Osteoblast (primary cell): ENCODE results near the gene TUSC2. TPM values are rescaled to one million over a fixed set of nuclear protein-coding genes. Genes with fewer than 3 reads are reported as not detected.
A peak's percentile ranks its signal among the peaks of the same experiment; 100 is the strongest.

Experiments used
- DNase-seq: peaks from one replicate; pipeline ENCODE4 v3.0.0; 2011; ENCODE audit warnings: low spot score, mixed read lengths; ENCODE audit not compliant: insufficient read length; ENCODE audit errors: missing footprints
- H2AFZ ChIP-seq: 2 replicates; pipeline ENCODE4 v1.6.0; 2011; ENCODE audit warnings: mild to moderate bottlenecking, low read length
- H3K27ac ChIP-seq: 2 replicates; pipeline ENCODE4 v1.5.1; 2011; ENCODE audit warnings: mild to moderate bottlenecking, low read depth, low read length, moderate library complexity
- H3K27me3 ChIP-seq: 2 replicates; pipeline ENCODE4 v1.6.0; 2012; ENCODE audit warnings: mild to moderate bottlenecking, control low read depth, inconsistent platforms, low read length, moderate library complexity; ENCODE audit not compliant: insufficient read depth
- H3K36me3 ChIP-seq: 2 replicates; pipeline ENCODE4 v1.5.1; 2011; ENCODE audit warnings: mild to moderate bottlenecking, low read length, control low read depth, moderate library complexity; ENCODE audit not compliant: insufficient read depth
- H3K4me1 ChIP-seq: 2 replicates; pipeline ENCODE4 v1.5.1; 2011; ENCODE audit warnings: mild to moderate bottlenecking, low read length, control low read depth, moderate library complexity; ENCODE audit not compliant: insufficient read depth
- H3K4me2 ChIP-seq: 2 replicates; pipeline ENCODE4 v1.6.0; 2011; ENCODE audit warnings: mild to moderate bottlenecking, low read length; ENCODE audit not compliant: insufficient read depth
- H3K4me3 ChIP-seq: fragments of 200-600 bp; sonication (generic); 3 replicates; pipeline ENCODE4 v1.5.1; 2012; ENCODE audit warnings: mild to moderate bottlenecking, low read length, inconsistent platforms; ENCODE audit not compliant: insufficient read depth
- H3K79me2 ChIP-seq: 2 replicates; pipeline ENCODE4 v1.6.0; 2012; ENCODE audit warnings: mild to moderate bottlenecking, low read length, control low read depth, inconsistent platforms; ENCODE audit not compliant: insufficient read depth
- H3K9me3 ChIP-seq: 2 replicates; pipeline ENCODE4 v1.5.1; 2011; ENCODE audit warnings: low read depth, low read length, control low read depth
- H4K20me1 ChIP-seq: 2 replicates; pipeline ENCODE4 v1.6.0; 2012; ENCODE audit warnings: mild to moderate bottlenecking, low read length, control low read depth; ENCODE audit not compliant: insufficient read depth
- total RNA-seq: library from RNA; depleted of rRNA; stranded (reverse); fragments of >200 nt; gene quantifications from 2 replicates; pipeline ENCODE4 v1.2.3, GENCODE V29; 2012
- TF ChIP-seq, protein P1 (sequence below): IDR thresholded peaks from 2 replicates; pipeline ENCODE4 v1.5.1; 2011; ENCODE audit warnings: mild to moderate bottlenecking, low read depth, low read length, moderate library complexity; ENCODE audit errors: extremely low read depth

TUSC2 gene
- total RNA-seq, 1 donor, result 16.6 TPM

DNA sequence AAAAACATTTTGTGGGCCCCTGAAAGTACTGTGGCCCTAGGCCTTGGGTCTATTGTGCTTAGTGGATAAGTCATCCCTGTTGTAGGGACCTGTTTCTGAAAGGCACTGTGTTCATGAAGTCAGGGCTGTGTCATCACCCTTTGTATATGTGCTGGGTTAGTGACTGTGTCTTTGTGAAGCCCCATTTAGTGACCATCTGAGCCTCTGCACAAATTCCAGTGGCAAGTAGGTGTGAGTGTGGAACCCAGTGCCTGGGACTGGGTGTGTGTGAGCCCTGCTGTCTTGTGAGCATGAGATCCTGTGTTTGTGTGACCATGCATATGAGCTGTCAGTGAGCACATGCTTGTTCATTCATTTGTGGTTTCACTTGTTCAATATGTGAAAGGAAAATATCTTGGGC lies 23.4 kb downstream of the TUSC2 start:
- no peaks in the 10 kb centered on the region for H3K27me3 ChIP-seq
- H4K20me1 ChIP-seq, result no peaks in the 10 kb centered on the region
- H3K4me3 ChIP-seq, result no peak overlapping the region
- H3K4me1 ChIP-seq, result peaks cover 11% of the 10 kb centered on the region
- no peak overlapping the region for H3K4me2 ChIP-seq
- no peak overlapping the region for H3K27ac ChIP-seq
- H2AFZ ChIP-seq, result no peak overlapping the region
- H3K9me3 ChIP-seq, result peaks cover 3% of the 10 kb centered on the region
- TF ChIP-seq, protein P1, sequence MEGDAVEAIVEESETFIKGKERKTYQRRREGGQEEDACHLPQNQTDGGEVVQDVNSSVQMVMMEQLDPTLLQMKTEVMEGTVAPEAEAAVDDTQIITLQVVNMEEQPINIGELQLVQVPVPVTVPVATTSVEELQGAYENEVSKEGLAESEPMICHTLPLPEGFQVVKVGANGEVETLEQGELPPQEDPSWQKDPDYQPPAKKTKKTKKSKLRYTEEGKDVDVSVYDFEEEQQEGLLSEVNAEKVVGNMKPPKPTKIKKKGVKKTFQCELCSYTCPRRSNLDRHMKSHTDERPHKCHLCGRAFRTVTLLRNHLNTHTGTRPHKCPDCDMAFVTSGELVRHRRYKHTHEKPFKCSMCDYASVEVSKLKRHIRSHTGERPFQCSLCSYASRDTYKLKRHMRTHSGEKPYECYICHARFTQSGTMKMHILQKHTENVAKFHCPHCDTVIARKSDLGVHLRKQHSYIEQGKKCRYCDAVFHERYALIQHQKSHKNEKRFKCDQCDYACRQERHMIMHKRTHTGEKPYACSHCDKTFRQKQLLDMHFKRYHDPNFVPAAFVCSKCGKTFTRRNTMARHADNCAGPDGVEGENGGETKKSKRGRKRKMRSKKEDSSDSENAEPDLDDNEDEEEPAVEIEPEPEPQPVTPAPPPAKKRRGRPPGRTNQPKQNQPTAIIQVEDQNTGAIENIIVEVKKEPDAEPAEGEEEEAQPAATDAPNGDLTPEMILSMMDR, result no peak
- H3K36me3 ChIP-seq, result no peaks in the 10 kb centered on the region
- DNase-seq, result peak; percentile 87
- no peaks in the 10 kb centered on the region for H3K79me2 ChIP-seq

DNA sequence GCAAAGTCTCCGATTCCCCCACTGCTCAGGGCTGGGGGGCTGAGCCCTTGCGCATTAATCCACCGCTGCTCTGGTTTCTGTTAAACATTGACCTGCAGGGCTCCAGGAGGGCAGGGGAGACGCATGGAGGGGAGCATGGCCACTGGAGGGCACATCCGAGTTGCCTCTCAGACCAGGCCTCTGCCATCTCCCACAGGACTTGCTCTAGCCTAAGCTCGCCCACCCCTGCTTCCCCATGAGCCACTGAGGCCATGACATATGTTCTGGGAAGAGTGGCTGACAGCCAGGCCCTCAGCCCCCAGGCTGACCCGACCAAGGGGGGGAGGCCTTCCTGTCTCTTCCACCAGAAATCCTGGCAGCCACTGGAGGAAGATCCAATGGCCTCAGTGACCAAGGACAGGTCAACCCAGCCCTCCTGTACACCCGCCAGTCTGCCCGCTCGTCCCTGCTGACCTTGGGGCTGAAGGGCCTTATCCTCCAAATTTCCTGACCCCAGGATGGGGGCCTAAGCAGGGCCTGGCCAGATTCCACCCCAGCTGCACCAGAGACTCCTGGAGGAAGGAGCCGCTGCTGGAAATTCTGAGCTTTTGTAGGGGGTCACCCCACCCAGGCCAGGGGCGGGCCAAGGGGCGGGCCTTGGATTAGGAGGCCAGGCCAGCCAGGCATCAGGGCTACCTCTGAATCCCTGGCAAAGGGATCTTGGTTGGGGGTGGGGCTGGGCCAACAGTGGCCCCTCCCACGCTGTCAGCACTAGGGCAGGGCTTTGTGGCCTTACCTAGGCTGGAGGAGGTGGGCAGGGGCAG lies 24.8 kb downstream of the TUSC2 start, which contains the start of gene HYAL1:
Gene HYAL1, minus strand, starts transcription at position 562 of the 803 bp plus-strand sequence. CDS start 618 bp downstream, outside the sequence.
- TF ChIP-seq, protein P1, result peak; percentile 13
- Histone ChIP-seq H3K79me2 (peaks cover 7% of the 10 kb centered on the region), H3K4me1 (peaks cover 18% of the 10 kb centered on the region), H3K27me3 (no peaks in the 10 kb centered on the region), H3K36me3 (no peaks in the 10 kb centered on the region), H3K4me2 (no peak within 1 kb of the TSS), H4K20me1 (no peaks in the 10 kb centered on the region), H3K4me3 (no peak within 1 kb of the TSS), H3K27ac (no peak within 1 kb of the TSS), H2AFZ (no peak within 1 kb of the TSS), H3K9me3 (no peaks in the 10 kb centered on the region)
- DNase-seq, result no peak

DNA sequence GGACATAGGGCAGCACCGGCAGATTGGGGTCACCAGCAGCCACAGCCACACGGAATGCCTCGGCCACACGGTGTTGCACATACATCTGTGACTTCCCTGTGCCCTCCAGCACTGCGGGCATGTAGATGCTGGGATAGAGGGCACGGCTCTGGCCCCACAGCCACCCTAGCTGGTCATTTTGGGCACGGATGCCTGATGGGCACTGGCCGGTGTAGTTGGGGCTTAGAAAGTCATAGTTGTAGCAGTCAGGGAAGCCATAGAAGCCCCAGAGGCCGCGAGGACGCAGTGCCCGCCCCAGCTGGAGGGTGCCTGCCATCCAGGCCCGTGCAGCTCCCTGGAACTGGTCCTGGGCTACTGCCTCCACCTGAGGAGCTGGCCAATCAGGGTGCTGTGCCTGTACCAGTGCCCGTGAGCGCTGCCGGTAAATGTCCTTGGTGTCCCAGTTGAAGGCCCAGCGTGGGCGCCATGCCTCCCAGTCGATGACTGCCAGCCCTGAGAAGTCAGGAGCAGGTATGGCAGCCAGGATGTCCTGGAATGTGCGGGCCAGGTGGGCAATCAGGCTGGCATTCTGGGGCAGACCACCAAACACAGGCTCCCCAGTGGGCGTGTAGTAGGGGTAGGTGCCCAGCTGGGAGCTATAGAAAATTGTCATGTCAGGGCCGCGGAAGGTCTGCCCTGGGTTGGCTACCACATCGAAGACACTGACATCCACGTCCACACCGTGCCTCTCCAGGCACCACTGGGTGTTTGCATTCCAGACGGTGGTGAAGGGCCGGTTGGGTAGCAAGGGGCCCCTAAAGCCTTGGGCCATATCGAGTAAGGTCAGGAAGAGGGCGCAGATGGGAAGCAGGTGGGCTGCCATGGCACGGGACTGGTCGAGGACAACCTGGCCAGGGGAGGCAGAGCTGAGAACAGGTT lies 25.7 kb downstream of the TUSC2 start:
- TF ChIP-seq, protein P1, result no peak
- Histone ChIP-seq H3K4me2 (no peak overlapping the region), H3K36me3 (no peaks in the 10 kb centered on the region), H3K27ac (no peak overlapping the region), H3K79me2 (peaks cover 12% of the 10 kb centered on the region), H3K4me1 (peaks cover 21% of the 10 kb centered on the region), H4K20me1 (no peaks in the 10 kb centered on the region), H3K4me3 (no peak overlapping the region), H2AFZ (no peak overlapping the region), H3K9me3 (no peaks in the 10 kb centered on the region), H3K27me3 (no peaks in the 10 kb centered on the region)
- DNase-seq, result no peak
